Amygdala (tissue), 56 donors: ENCODE data around the gene APOBEC3H.

Experiments used
- DNase-seq, 56 donors: peaks; one replicate each; lab custom pipeline; 2025; lab: John Stamatoyannopoulos, UW

Gene APOBEC3H

GRCh38 chr22:39151329-39151975 is 54.4 kb downstream of the APOBEC3H start:
- DNase-seq, result no peak

- DNase-seq, result no peak
These were observed 55.0 kb downstream of the APOBEC3H start for GRCh38 chr22:39152024-39152510.

GRCh38 chr22:39152511-39153219 is 55.6 kb downstream of the APOBEC3H start, which contains the start of gene CBX7:
CBX7 (minus strand) TSS chr22:39152680; CDS start chr22:39152444, 236 bp downstream.
- DNase-seq, result peak; percentile 45 to 97 (median 87)

- DNase-seq, result no peak
These were observed 56.2 kb downstream of the APOBEC3H start for GRCh38 chr22:39153220-39153717.
